Adipocyte (in vitro differentiated cells): ENCODE data around the gene EDARADD.
"Not testable (repeated sequence)": the region's sequence is repeated elsewhere in the genome, so short reads cannot be mapped to it uniquely, and the experiment has no call there.

Experiments
- DNase-seq: peaks from one replicate; pipeline ENCODE4 v3.0.0-alpha.2; 2015; ENCODE audit warnings: low read depth
- H3K27me3 ChIP-seq: replicated peaks from 2 replicates; pipeline ENCODE4 v1.7.0; 2013; ENCODE audit warnings: mild to moderate bottlenecking, low read length, moderate library complexity; ENCODE audit not compliant: control insufficient read depth, insufficient read depth
- H3K36me3 ChIP-seq: 2 replicates; pipeline ENCODE4 v1.7.0; 2013; ENCODE audit warnings: low read length, mild to moderate bottlenecking, moderate library complexity; ENCODE audit not compliant: control insufficient read depth, insufficient read depth, severe bottlenecking
- H3K4me1 ChIP-seq: 2 replicates; pipeline ENCODE4 v1.7.0; 2013; ENCODE audit warnings: mild to moderate bottlenecking, low read length, moderate library complexity; ENCODE audit not compliant: control insufficient read depth, insufficient read depth
- H3K4me3 ChIP-seq: 2 replicates; pipeline ENCODE4 v1.7.0; 2013; ENCODE audit warnings: mild to moderate bottlenecking, low read length, moderate library complexity
- H3K9ac ChIP-seq: 2 replicates; pipeline ENCODE4 v1.7.0; 2013; ENCODE audit warnings: mild to moderate bottlenecking, low read length, moderate library complexity
- H3K9me3 ChIP-seq: 2 replicates; pipeline ENCODE4 v1.7.0; 2013; ENCODE audit warnings: mild to moderate bottlenecking, low read length, moderate library complexity; ENCODE audit not compliant: control insufficient read depth

The EDARADD gene

DNA sequence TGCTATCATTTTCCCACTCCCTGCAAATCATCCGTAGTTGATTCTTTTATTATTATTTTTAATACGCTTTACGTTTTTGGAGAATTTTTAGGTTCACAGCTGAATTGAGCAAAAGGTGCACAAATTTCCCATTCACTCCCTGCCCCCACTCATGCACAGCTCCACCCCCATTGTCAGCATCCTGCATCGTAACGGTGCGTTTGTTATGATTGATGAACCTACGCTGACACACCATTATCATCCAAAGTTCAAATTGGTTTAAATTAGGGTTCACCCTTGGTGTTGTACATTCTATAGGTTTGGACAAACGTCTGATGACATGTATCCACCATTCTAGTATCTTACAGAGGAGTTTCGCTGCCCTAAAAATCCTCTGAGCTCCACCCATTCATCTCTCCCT lies 44.5 kb downstream of the EDARADD start:
- Histone ChIP-seq H3K9me3 (peaks cover 13% of the 10 kb centered on the region), H3K27me3 (no peaks in the 10 kb centered on the region), H3K4me3 (no peak overlapping the region), H3K4me1 (no peaks in the 10 kb centered on the region), H3K36me3 (no peaks in the 10 kb centered on the region), H3K9ac (no peak overlapping the region)
- no peak for DNase-seq

DNA sequence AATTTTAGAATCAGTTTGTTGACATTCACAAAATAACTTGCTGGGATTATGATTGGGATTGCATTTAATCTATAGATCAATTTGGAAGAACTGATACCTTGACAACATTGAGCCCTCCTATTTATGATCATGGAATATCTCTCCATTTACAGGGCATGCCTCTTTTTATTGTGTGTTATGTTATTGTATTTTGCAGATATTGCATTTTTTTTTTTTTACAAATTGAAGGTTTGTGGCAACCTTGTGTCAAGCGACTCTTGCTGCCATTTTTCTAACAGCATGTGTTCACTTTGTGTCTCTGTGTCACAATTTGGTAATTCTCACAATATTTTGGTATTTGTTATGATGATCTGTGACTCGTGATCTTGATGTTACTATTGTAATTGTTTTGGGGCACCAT lies 46.3 kb downstream of the EDARADD start:
- no peaks in the 10 kb centered on the region for H3K4me1 ChIP-seq
- no peaks in the 10 kb centered on the region for H3K27me3 ChIP-seq
- no peak overlapping the region for H3K9ac ChIP-seq
- no peaks in the 10 kb centered on the region for H3K36me3 ChIP-seq
- H3K9me3 ChIP-seq, result peaks cover 13% of the 10 kb centered on the region
- DNase-seq, result no peak
- H3K4me3 ChIP-seq, result no peak overlapping the region

DNA sequence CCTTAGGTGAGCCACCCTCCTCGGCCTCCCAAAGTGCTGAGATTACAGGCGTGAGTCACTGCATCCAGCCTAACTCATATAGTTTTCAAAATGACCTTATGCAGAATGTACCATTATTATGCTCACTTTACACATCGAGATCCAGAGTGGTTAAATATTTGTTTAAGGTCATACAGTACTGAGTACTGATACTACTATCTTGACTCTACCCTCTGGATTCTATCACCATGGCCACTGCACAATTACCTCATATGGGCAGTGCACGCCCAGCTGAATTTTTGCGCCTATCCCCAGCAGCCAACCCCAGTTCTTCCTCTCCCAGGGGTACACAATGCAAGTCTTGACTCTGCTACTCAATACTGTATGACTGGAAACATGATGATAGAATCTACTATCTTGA lies 56.7 kb downstream of the EDARADD start:
- H3K36me3 ChIP-seq, result no peaks in the 10 kb centered on the region

DNA sequence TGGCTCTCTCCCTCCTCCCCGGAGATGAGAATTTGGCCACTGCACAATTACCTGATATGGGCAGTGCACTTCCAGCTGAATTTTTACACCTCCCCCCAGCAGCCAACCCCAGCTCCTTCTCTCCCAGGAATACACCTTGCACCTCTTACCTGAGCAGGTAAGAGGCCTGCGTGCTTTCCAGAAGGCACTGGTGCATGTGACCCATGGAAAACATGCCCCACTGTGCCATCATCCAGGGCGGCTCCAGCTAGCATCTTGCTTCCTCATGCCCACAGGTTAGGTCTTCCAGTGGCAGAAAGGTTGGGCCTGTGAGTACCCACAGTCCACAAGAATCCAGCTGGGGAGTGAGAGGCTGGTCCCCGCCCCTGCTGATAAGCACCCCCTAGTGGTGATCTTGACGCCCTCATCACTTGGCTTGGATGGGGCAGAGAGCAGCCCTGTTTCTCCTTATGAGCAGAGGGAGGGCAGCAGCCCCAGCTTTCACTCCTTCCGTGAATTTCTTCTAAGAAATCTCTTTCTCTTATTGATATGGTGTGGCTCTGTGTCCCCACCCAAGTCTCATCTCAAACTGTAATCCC lies 57.8 kb downstream of the EDARADD start:
- H3K4me1 ChIP-seq, result no peaks in the 10 kb centered on the region
- H3K9me3 ChIP-seq, result no peaks in the 10 kb centered on the region
- H3K4me3 ChIP-seq, result no peak overlapping the region
- H3K27me3 ChIP-seq, result no peaks in the 10 kb centered on the region
- H3K36me3 ChIP-seq, result no peaks in the 10 kb centered on the region
- DNase-seq, result no peak
- H3K9ac ChIP-seq, result no peak overlapping the region

More for the DNA sequence above, 56.7 kb downstream of the EDARADD start:
- Histone ChIP-seq H3K9ac (no peak overlapping the region), H3K4me1 (no peaks in the 10 kb centered on the region), H3K27me3 (no peaks in the 10 kb centered on the region), H3K4me3 (no peak overlapping the region), H3K9me3 (no peaks in the 10 kb centered on the region)
- DNase-seq, result no peak

DNA sequence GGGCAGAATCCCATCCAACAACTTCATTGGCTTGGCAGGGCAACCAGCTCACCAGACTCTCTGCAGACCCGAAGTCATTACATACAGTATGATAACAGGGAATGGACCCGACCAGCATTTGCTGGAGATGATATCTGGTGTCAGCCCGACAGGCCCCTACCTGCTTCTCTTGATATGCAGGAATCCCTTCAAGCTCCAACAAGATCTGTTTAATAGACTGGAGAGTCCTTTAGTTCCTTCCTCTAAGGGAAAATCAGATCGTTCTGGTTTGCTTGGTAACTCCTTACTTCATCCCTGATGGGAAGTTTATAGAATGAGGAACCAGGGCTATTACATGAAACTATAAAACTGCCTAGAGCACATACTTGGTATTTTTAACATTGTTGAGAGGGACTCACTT lies 61.2 kb downstream of the EDARADD start:
- no peak for DNase-seq
- Histone ChIP-seq H3K27me3 (no peaks in the 10 kb centered on the region), H3K9me3 (no peaks in the 10 kb centered on the region), H3K9ac (no peak overlapping the region), H3K4me3 (no peak overlapping the region), H3K36me3 (no peaks in the 10 kb centered on the region), H3K4me1 (no peaks in the 10 kb centered on the region)

DNA sequence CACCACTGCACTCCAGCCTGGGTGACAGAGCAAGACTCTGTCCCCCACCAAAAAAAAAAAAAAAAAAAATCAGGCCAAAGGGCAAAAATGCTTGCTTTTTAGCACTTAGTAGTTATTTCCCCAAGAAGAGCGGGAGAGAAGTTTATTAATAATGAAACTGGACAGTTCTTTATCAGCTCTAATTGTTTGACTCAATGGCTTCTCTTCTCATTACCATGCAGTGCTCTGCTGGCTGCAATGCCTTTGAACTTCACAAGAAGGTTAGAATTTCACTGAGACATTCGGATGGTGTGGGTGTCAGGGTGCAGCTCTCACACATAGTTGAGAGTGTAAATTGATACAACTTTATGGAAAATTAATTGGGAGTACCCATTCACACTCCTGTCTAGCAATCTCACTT lies 63.7 kb downstream of the EDARADD start:
- Histone ChIP-seq H3K4me3 (no peak overlapping the region), H3K9me3 (no peaks in the 10 kb centered on the region), H3K9ac (no peak overlapping the region), H3K27me3 (peaks cover 7% of the 10 kb centered on the region), H3K4me1 (no peaks in the 10 kb centered on the region), H3K36me3 (no peaks in the 10 kb centered on the region)
- DNase-seq, result no peak

DNA sequence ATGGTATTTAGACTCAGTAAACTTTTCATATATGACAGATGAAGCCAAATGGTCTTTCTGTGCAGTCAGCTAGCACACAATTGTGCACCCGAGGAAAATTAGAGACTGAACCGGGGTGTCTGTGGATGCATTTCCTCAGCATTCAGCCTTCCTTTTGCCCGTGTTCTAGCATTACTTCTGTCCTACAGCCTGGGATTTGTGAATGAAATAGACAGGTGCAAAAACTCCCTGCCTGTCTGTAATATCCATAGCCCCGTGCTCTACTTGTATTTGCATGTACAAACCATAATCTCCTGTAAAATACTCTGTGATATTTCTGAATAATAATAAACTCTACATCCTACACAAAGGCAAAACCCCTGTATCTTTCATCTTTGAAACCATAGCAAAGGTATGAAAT lies 64.9 kb downstream of the EDARADD start:
- Histone ChIP-seq H3K9me3 (no peaks in the 10 kb centered on the region), H3K4me1 (no peaks in the 10 kb centered on the region), H3K4me3 (no peak overlapping the region), H3K27me3 (peaks cover 7% of the 10 kb centered on the region), H3K9ac (no peak overlapping the region), H3K36me3 (no peaks in the 10 kb centered on the region)
- no peak for DNase-seq

DNA sequence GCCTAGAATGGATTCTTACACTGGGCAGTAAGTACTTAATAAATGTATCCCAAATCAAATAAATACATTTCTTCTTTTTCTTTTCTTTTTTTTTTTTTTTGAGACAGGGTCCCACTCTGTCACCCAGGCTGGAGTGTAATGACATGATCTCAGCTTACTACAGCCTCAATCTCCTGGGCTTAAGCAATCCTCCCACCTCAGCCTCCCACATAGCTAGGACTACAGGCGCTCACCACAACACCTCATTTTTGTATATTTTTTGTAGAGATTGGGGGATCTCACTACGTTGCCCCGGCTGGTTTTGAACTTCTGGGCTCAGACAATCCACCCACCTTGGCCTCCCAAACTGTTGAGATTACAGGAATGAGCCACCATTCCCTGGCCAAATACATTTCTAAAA lies 66.0 kb downstream of the EDARADD start:
- Histone ChIP-seq H3K4me3 (no peak overlapping the region), H3K4me1 (no peaks in the 10 kb centered on the region), H3K27me3 (peaks cover 12% of the 10 kb centered on the region), H3K36me3 (no peaks in the 10 kb centered on the region), H3K9ac (no peak overlapping the region), H3K9me3 (no peaks in the 10 kb centered on the region)
- DNase-seq, result no peak

DNA sequence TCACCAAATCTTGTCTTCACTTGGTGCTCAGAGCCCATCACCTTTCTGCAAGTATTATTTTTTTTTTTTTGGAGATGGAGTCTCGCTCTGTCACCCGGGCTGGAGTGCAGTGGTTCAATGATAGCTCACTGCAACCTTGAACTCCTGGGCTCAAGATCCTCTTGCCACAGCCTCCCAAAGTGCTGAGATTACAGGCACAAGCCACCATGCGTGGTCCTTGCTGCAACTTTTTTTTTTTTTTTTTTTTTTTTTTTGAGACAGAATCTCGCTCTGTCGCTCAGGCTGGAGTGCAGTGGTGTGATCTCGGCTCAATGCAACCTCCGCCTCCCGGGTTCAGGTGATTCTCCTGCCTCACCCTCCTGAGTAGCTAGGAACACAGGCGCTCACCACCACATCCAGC lies 70.1 kb downstream of the EDARADD start:
- H3K4me1 ChIP-seq, H3K36me3 ChIP-seq, H3K9me3 ChIP-seq, H3K4me3 ChIP-seq, DNase-seq, H3K9ac ChIP-seq: not testable (repeated sequence)
- H3K27me3 ChIP-seq, result peaks cover 27% of the 10 kb centered on the region

DNA sequence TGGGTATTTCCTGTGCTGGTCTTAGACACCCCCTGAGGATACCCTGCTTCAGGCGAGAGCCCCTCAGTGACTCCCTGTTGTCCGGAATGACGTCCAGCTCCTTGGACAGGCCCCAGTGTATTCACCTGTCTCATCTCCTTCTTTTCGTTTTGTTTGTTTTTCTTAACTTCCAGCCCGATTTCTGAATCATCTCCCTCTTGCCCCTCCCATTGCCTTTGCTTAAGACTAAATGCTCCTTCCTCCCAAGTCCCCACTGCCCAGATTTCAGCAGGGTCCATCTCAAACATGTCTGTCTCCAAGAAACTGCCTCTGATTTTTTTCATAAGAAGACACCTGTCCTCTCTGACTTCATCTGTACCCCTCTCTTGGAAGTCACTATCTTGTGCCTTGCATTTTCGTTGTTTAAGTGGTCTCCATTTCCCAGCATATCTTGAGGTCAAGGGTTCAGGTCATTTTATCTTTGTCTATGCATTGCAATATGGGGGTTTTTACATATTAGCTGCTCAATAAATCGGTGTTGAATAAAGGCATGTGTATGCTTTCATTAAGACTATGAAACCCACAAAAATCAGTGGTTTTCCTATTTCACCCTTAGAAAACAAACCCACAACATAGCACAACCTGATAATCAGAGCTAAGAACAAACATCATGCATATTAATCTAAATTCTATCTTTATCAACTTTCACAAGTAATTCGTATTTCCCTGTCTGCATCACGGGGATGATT lies 71.3 kb downstream of the EDARADD start:
- peaks cover 27% of the 10 kb centered on the region for H3K27me3 ChIP-seq
- no peaks in the 10 kb centered on the region for H3K36me3 ChIP-seq
- no peaks in the 10 kb centered on the region for H3K9me3 ChIP-seq
- DNase-seq, result no peak
- no peak overlapping the region for H3K9ac ChIP-seq
- H3K4me3 ChIP-seq, result no peak overlapping the region
- H3K4me1 ChIP-seq, result no peaks in the 10 kb centered on the region

DNA sequence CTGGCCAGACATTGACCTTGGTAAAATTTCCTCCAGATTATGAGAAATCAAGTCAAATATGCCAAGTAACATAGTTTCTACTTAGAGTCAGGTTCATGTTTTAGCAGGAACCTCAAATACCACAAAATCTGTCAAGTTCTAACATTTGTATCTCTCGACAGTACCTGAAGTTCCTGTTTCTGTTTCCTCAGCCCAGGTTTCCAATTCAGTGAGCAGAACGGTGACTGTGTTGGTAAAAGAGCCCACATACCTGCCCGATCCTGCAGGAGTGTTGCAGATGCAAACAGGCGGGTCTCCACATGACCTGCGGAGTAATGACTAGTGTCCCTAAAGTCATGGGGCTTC lies 71.8 kb downstream of the EDARADD start:
- no peaks in the 10 kb centered on the region for H3K36me3 ChIP-seq
- H3K4me3 ChIP-seq, result no peak overlapping the region
- H3K9me3 ChIP-seq, result no peaks in the 10 kb centered on the region
- peaks cover 27% of the 10 kb centered on the region for H3K27me3 ChIP-seq
- no peak for DNase-seq
- no peaks in the 10 kb centered on the region for H3K4me1 ChIP-seq
- H3K9ac ChIP-seq, result no peak overlapping the region

DNA sequence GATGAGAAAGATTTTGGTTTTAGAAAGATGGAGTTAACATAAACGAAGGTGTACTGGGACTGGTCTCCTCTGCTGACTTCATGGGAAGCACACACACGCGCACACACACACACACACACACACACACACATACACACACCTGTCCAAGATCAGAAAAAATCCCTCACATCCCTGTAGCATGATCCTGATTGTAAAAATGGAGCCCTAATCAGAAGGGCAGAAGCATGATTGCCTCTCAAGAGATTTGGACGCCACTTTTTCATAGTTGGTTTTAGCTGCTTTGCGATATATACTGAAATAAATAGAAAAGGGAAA lies 73.2 kb downstream of the EDARADD start:
- H3K27me3 ChIP-seq, result peaks cover 25% of the 10 kb centered on the region
- no peaks in the 10 kb centered on the region for H3K9me3 ChIP-seq
- H3K36me3 ChIP-seq, result no peaks in the 10 kb centered on the region
- no peak for DNase-seq
- H3K4me1 ChIP-seq, result no peaks in the 10 kb centered on the region
- H3K4me3 ChIP-seq, result no peak overlapping the region
- no peak overlapping the region for H3K9ac ChIP-seq
